Esophagus (tissue), 2 donors: ENCODE measurements around the gene SSX2B. TPM values are rescaled to one million over a fixed set of nuclear protein-coding genes. Genes with fewer than 3 reads are reported as not detected.
"Not testable (repeated sequence)": the region's sequence is repeated elsewhere in the genome, so short reads cannot be mapped to it uniquely, and the experiment has no call there.

Experiments used
- H3K27ac ChIP-seq, 2 donors: one replicate each; pipeline ENCODE4 v1.5.1; 2013; ENCODE audit warnings: low read depth in 2 of 2, mild to moderate bottlenecking in 2 of 2, inconsistent platforms in 1 of 2, low read length in 1 of 2, moderate library complexity in 1 of 2
- H3K27me3 ChIP-seq, 2 donors: one replicate each; pipeline ENCODE4 v1.6.1; 2013; ENCODE audit warnings: low read length in 2 of 2, control low read depth in 1 of 2, mild to moderate bottlenecking in 1 of 2; ENCODE audit not compliant: insufficient read depth in 2 of 2, control insufficient read depth in 1 of 2
- H3K36me3 ChIP-seq, 2 donors: one replicate each; pipeline ENCODE4 v1.6.1; 2013; ENCODE audit warnings: low read length in 1 of 2; ENCODE audit not compliant: control insufficient read depth in 2 of 2, insufficient read depth in 2 of 2
- H3K4me1 ChIP-seq, 2 donors: one replicate each; pipeline ENCODE4 v1.6.1; 2013; ENCODE audit warnings: low read length in 1 of 2; ENCODE audit not compliant: control insufficient read depth in 2 of 2, insufficient read depth in 2 of 2
- H3K4me3 ChIP-seq, 2 donors: one replicate each; pipeline ENCODE4 v1.5.1; 2013; ENCODE audit warnings: low read length in 2 of 2, mild to moderate bottlenecking in 2 of 2, low read depth in 1 of 2, moderate library complexity in 1 of 2
- H3K9me3 ChIP-seq, 2 donors: one replicate each; pipeline ENCODE4 v1.6.1; 2013; ENCODE audit warnings: mild to moderate bottlenecking in 2 of 2, low read depth in 1 of 2, low read length in 1 of 2, moderate library complexity in 1 of 2; ENCODE audit not compliant: control insufficient read depth in 2 of 2, insufficient read depth in 1 of 2
- WGBS, 2 donors: extraction: QIAGEN DNeasy Blood & Tissue Kit; methylation state at CpG; one replicate each; pipeline ENCODE4 v1.1.7; 2013; 5-methylcytosine and 5-hydroxymethylcytosine counted together
- polyA plus RNA-seq, 2 donors: library from polyadenylated mRNA; stranded (reverse); fragments of 200-250 nt; gene quantifications; one replicate each; pipeline ENCODE4 v1.2.3, GENCODE V29; 2013
- donor health status: healthy with polysubstance abuse.
- donor health status: Bipolar disorder and iron deficiency.

SSX2B gene
- not detected for polyA plus RNA-seq

GRCh38 chrX:52750952-52751351 is at the start of gene SSX2B:
Gene SSX2B (plus strand): TSS chrX:52751252. CDS start chrX:52752681, 1,429 bp downstream.
- H3K4me1 ChIP-seq, H3K27me3 ChIP-seq, H3K27ac ChIP-seq, H3K36me3 ChIP-seq, H3K4me3 ChIP-seq, H3K9me3 ChIP-seq: not testable (repeated sequence)
- no CpG with 5 or more reads among the region's 13 CpGs for WGBS, 2 donors

- not testable (repeated sequence) for H3K36me3 ChIP-seq, H3K9me3 ChIP-seq, H3K4me3 ChIP-seq, H3K27me3 ChIP-seq, H3K27ac ChIP-seq, H3K4me1 ChIP-seq
- WGBS, 2 donors: no CpG with 5 or more reads among the region's 13 CpGs
Observed at GRCh38 chrX:52707078-52707477, 44.0 kb upstream of the SSX2B start, which contains the start of gene SSX2. Gene SSX2 (minus strand): TSS chrX:52707178. CDS start chrX:52705749, 1,429 bp downstream.

- not testable (repeated sequence) for H3K36me3 ChIP-seq, H3K27me3 ChIP-seq, H3K9me3 ChIP-seq, H3K4me1 ChIP-seq, H3K4me3 ChIP-seq, H3K27ac ChIP-seq
- 66% methylated on average over 2 of the region's 5 CpGs; no CpG with 5 or more reads in 1 of the 2 donors for WGBS, 2 donors
Observed at GRCh38 chrX:52765983-52766382, 14.9 kb downstream of the SSX2B start.

- H3K27me3 ChIP-seq, H3K36me3 ChIP-seq, H3K4me1 ChIP-seq, H3K27ac ChIP-seq, H3K9me3 ChIP-seq, H3K4me3 ChIP-seq: not testable (repeated sequence)
- WGBS, 2 donors: 77 to 82% methylated on average over 8 to 9 of the region's 11 CpGs
Observed at GRCh38 chrX:52773504-52773903, 22.5 kb downstream of the SSX2B start.

- not testable (repeated sequence) for H3K36me3 ChIP-seq, H3K27ac ChIP-seq, H3K4me3 ChIP-seq, H3K9me3 ChIP-seq, H3K4me1 ChIP-seq, H3K27me3 ChIP-seq
- 80 to 86% methylated on average over 2 of the region's 2 CpGs for WGBS, 2 donors
Observed at GRCh38 chrX:52797327-52797726, 46.3 kb downstream of the SSX2B start, which contains the start of gene SPANXN5. Gene SPANXN5 (minus strand): TSS chrX:52797427. CDS start chrX:52797348, 79 bp downstream.

GRCh38 chrX:52804876-52805275 is 53.8 kb downstream of the SSX2B start:
- not testable (repeated sequence) for H3K27me3 ChIP-seq, H3K27ac ChIP-seq, H3K9me3 ChIP-seq, H3K36me3 ChIP-seq, H3K4me3 ChIP-seq, H3K4me1 ChIP-seq
- 63 to 70% methylated on average over 2 of the region's 2 CpGs for WGBS, 2 donors

Other genes with a start within 250 kb of the SSX2B start
- not detected for gene XAGE1B, start 234.2 kb upstream of the SSX2B start, polyA plus RNA-seq
- not detected for gene SSX7, start 96.4 kb upstream of the SSX2B start, polyA plus RNA-seq
- gene SSX2, start 44.1 kb upstream of the SSX2B start, polyA plus RNA-seq: not detected
- not detected for gene SPANXN5, start 46.2 kb downstream of the SSX2B start, polyA plus RNA-seq
- not detected for gene XAGE5, start 60.0 kb downstream of the SSX2B start, polyA plus RNA-seq
- gene XAGE3, start 116.8 kb downstream of the SSX2B start, polyA plus RNA-seq: not detected
- 10 to 100 TPM; 14.3 to 31.3 TPM for gene FAM156B, start 146.1 kb downstream of the SSX2B start, polyA plus RNA-seq
- gene FAM156A, start 207.3 kb downstream of the SSX2B start, polyA plus RNA-seq: 10 to 100 TPM in 1 of 2 donors, 1 to 10 TPM in 1; 9.0 to 11.6 TPM